Cerebellar cortex (tissue), 1 donor: ENCODE results near the gene TMEM208.

Experiments used
- DNase-seq: peaks from one replicate; pipeline ENCODE4 v3.0.0-alpha.2; 2015; ENCODE audit warnings: low spot score

Gene TMEM208

DNA sequence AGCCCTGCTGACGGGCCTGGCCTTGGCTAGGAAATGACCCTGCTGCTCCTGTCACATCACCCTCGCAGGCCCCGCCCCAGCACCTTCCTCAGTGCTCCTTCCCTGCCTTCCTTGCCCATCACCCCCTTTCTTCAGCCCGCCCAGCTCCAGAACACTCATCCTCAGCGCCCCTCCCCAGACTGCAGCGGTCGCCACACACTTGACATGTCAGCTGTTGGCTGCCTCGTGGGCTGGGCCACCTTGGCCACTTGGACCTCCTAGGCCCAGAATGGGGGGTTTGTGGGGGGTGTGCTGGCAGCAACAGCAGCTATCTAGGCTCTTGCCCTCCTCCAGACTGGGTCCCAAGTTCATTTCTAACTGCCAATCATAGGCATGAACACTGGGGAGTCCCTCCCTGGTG lies 17.4 kb upstream of the TMEM208 start:
- DNase-seq: no peak

DNA sequence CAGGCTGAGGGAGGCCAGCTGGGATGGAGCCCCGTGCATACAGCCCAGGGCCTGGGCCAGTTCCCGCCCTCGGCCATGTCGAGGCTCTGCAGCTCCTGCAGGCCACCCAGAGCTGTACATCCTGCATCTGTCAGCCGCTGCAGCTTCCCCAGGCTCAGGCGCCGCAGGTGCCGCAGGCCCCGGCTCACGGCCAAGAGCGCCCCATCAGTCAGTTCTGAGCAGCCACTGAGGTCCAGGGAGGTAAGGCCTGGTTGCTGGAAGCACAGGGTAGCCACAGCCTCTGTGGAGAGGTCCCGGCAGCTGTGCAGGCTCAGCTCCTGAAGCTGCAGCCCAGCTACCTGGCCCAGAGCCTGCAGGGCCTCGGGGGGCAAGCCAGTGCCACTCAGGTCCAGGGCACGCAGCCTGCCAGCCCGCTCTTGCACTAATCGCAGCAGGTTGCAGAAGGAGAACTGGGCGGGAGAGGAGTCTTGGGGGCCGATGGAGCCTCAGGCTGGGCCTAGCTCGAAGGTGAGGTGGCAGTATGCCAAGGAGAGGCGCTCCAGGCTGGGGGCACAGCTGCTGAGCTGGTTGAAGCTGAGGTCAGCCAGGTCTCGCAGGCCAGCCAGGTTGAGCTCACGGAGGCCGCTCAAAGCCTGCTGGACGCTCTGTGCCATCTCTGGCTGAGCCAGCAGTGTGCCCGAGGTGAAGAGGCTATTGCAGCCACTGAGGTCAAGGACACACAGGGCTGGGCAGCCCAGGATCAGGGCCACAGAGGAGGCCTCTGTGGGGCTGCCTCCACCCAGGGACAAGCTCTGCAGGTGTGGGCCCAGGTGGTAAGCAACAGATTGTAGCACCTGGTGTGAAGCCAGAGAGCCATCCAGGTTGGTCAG lies 16.6 kb upstream of the TMEM208 start:
- DNase-seq: no peak

DNA sequence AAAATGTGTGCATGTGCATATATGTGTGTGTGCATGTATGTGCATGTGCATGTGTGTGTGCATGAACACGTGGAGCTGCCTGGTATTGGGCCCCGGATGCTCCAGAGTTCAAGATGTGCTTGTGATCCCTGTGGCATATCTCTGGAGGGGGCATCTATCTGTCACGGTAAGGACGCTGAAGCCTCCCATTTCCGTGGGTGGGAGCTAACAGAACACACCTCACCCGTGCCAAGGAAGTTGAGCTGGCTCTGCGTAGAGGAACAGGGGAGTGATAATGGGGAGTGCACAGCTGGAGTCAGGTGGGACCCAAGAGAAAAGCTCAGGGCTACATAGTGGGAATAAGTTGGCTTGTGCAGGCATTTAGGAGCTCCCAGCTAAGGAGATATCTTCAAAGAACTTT lies 15.3 kb upstream of the TMEM208 start:
- no peak for DNase-seq

DNA sequence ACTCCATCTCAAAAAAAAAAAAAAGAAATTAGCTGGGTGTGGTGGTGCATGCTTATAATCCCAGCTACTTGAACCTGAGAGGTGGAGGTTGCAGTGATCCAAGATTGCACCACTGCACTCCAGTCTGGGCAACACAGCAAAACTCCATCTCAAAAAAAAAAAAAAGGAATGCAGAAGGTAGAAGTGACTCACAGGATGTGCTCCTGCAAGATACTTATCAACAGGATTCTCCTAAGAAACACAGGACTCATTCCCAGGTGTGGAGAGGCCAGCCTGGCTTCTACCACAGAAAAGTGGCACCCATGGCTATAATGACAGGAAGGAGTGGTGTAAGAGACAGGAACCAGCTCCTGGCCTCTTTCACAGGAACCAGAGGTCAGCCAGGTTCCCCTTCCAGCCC lies 14.2 kb upstream of the TMEM208 start:
- DNase-seq: no peak

DNA sequence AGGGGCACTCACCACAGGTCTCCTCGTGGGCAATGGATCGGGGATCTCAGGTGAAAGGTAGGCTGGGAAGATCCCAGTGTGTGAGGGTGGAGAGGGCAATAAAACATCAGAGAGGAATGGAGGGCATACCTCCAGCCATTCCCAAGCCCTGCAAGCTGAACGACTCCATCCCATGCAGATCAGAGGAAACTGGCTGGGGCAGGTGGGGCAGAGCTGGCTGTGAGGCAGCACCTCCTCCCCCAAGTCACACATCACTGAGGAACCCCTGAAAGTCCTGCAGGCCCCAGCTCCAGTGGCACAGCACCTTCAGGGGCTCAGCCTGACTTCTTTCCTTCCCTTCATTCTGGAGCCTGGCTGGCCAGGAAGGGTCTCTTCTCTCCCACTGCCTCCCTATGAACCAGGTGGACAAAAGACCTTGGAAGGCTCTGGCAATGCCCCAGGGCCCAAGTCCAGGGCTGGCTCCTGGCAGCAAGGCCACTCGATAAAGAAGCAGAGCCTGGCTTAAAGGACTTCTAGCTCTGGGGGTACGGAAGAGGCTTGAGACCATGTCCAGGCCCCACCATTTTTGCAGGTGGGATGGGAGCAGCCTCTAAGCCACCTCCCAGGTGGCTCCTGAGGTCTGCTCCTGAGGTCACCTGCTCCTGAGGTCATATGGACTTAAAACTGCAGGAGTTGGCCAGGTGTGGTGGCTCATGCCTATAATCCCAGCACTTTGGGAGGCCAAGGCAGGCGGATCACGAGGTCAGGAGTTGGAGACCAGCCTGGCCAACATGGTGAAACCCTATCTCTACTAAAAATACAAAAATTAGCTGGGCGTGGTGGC lies 13.5 kb upstream of the TMEM208 start:
- no peak for DNase-seq

DNA sequence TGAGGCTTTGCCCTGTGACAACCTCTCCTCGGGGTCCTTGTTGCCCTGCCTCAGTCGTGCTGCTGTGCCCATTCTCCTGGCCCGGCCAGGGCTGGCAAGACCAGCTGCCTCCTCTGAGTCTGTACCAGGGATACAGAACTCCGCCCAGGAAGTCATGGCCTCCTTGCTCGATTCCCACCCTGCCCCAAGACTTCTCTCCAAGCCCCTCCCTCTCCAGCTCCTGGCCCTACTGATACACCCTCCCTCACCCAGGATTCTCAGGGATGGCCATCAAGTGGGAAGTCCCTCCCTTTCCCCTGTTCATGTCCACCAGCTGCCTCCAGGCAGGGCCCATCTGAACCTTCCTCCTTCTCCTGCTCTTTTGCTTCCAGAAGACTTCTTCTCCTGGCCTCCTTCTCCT lies 11.2 kb upstream of the TMEM208 start:
- DNase-seq: no peak

DNA sequence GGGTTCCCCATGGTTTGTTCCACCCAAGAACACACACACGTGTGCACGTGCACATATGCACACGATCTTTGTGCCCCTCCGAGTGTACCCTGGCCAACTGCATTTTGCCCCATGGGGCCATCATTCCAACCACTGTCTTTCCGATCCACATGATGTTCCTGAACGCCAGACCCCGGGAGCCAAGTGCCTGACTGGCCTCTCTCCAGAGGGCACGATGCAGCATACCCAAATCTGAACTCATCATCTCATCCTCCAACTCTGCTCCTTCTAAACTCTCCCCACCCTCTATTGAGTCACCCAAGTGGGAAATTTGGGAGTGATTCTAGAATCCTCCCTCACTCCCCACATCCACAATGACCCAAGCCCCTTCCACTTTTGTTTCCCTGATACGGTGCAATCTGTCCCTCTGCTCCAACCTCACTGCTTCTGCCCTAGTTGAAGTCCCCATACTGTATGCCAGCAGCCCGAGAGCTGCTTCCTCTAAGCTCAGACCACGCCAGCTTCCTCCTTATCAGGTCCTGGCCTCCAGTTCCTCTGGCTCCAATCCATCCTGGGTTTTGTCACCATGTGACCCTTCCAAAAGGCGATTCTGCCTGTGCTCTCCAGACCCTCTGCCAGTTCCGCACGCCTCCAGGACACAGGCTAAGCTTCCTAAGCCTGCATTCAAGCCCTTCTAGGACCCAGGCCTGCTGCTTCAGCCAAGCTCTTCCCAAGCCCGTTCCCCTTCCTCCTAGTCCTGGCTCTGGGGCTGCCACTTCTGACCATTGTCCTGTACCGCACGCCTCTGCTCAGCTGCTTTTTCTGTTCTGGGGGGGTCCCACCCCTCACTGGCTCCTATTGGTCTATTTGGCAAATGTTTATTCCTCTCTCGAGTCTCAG lies 10.1 kb upstream of the TMEM208 start:
- no peak for DNase-seq

DNA sequence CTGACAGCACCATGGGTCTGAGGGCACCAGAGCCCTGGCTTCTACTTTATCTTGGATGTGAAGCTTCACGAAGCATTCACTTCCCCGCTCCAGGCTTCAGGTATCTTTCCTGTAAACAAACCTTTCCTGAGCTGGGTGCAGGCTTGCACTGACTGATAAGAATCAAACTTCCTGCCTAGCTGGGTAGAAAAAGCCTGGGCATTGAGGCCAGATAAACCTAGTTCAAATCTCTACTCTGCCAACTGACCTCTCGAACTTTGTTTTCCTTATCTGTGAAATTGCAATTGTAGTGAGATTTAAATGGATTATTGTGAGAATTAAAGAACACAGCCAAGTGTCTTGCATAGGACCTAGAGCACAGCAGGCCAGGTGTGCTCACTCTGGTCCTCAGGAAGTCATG lies 2.9 kb upstream of the TMEM208 start:
- no peak for DNase-seq

DNA sequence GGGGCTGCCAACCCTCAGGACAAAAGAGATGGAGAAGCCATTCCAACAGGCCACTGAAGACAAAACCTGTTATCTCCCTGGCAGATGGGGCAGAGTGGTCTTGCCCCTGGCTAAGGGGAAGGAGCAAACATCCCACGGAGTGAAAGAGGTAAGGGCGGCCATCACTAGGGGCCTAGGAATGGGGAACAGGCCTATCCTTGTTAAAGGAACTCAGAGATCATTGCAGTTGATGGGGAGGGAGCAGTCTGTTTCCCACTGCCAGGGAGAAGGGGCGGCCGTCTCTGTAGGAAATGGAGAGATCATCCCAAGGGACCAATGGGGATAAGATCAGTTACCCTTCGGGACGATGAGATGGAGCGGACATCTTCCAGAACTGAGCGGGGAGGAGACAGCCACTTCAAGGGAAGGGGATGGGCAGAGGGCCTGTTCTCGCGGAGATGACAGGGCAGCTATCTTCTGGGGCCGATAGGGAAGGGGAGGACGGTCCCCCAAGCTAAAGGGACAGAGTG lies 581 bp upstream of the TMEM208 start:
- no peak for DNase-seq

DNA sequence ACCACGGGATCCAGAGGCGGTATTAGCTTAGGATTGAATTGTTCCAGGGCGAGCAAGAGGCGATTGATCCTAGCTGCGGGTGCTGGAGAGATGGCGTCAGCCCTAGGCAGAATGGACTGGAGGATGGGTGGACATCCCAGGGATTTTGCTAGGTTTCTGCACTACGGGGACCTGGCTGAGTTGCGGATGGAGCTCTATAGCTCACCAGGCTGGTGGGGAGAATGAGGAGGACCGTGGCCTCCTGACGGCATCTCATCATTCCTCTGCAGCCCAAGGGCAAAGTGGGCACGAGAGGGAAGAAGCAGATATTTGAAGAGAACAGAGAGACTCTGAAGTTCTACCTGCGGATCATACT lies 614 bp downstream of the TMEM208 start:
- DNase-seq: no peak

DNA sequence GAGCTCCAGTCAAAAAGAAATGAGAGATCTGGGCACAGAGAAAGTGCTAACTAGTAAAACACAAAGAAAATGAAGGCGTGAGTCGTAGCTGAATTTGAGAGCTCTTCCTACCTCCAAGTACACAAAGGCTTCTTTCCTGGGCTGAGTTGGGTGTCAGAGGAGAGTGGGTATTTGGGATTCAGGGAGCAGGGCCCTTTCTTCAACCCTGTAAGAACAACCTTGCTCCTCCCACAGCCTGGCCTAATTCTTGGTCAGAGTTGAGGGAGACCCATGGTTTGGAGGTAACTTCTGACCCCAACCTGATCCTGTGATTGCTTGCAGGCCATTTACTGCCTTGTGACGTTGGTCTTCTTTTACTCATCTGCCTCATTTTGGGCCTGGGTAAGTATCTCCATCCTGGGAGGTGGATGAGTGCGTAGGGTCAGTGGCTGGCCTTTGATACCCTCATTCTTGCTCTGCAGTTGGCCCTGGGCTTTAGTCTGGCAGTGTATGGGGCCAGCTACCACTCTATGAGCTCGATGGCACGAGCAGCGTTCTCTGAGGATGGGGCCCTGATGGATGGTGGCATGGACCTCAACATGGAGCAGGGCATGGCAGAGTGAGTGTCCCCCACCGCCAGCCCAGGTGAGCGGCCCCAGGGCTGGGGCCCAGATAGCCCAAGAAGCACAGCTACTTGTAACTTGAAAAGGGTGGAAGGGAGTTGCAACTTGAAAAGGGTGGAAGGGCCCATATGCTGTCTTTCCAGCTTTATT lies 1.3 kb downstream of the TMEM208 start:
- DNase-seq: no peak

DNA sequence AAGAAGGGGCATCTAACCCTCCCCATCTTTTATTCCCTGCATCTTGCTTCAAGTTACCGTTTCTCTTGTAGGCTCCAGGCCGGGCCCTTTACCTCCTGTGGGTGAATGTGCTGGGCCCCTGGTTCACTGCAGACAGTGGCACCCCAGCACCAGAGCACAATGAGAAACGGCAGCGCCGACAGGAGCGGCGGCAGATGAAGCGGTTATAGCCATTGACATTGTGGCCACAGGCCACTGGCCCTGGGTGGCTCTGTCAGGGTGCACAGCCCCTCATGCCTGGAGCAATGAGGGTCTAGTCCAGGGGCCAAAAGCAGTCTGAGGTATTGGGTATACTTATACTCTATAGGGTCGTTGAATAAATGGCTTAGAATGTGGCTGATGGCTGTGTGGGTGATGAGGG lies 2.0 kb downstream of the TMEM208 start:
- DNase-seq: no peak

DNA sequence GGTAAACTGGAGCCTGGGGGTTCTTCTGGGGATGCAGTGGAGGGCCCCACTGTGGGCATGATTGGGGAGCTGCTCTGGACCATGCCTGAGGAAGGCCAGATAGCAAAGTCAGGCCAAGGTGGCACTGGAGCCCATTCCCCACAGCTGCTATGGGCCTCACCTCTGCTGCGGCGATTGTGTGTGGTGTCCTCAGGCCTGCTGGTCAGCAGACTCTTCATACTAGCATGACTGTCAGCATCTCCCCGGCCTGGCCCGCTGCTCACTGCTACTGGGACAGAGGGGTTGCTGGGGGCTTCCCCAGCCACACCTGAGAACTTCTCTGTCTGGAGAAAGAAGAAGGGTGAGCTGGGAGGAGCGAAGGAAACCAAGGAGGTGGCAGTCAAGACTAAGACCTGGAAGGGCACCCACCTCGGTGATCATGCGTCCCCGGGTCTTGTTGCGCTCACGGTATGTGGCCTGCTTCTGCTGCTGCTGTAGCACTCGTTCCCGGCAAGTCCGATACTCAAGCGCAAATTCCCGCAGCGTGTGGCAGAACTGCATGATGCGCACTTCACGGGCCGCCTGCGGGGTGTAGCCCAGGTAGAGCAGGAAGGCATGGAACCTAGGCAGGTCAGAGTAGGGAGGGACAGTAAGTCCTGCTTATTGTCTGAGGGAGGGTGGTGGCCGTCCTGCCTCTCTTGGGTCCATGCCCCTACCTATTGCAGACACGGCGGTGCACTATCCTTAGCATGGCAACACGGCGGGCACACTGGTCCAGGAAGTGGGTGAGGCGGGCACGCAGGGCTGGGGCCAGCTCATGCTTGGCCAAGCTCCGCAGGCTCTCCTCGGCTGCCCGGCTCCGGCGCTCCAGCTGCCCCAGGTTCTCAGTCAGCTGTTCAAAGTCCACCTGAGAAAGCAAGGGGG lies 3.2 kb downstream of the TMEM208 start:
- no peak for DNase-seq

DNA sequence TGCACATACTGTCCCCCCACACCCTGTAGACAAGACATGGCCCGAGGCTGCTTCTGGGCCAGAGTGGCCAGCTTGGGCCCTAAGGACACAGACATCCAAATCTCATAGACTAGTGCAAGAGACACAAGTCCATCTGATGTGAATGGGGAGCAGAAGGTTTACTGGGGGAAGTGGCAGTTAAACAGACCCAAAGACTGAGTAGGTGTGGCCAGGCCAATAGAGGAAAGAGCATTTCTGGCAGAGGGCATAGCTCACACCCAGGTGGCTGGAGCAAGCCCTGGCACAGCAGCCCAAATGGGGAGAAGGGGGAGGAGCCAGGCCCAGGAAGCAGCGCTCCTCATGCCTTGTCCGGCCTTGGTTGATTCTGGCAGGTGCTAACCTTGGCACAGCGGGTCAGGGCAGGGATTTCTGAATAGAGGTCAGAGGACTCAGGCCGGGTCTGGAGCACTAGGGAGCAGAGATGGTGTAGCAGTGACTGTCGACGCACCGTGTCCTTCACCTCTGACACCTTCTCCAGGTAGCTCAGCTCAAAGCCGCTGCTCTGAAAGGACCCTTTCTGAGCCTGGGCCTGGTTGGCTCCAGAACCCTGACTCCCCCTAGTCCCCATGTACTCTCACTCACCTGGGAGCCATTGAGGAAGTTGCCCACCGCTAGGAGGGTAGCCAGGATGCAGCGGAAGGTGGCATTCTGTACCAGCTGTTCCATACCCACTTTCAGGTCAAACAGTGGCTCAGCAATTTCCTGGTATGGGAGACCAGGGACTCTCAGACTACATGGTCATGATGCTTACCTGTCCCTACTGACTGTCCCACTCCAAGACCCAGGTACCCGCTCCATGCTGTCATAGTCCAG lies 4.1 kb downstream of the TMEM208 start:
- DNase-seq: no peak

DNA sequence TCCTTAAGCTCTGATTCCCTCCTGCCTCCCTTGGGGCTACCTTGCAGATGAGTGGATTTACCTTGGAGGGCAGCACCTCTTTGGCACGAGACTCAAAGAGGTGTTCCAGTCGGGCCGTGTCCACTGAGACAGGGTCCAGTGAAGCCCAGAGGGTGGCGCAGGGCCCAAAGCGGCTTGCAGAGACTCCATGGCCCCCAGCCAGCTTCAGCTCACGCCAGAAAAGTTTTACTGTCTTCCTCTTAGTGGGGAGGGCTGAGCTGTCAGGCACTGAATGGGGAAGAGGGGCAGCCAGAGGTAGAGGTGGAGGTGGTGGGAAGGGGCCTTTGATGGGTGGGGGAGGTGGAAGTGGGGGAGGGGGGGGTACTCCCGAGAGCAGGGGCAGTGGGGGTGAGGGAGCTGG lies 6.7 kb downstream of the TMEM208 start:
- DNase-seq: no peak

DNA sequence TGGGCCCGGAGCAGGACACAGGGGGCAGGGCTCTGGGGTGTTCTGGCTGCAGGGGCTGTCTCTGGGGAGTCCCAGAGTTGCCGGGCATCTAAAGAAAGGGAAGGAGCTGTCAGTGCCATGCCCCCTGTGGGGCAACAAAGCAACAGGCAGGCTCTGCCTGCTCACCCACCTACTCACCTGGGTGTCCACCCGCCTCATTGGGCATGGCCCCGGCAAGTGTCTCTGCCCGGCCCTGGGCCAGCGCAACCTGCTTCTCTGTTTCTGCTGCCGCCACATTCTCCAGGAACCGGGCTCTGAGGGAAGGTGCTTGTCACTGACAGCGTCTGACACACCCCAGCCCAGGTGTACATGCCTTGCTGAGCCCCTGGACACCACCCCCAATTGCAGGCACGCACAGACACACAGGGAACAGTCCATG lies 7.3 kb downstream of the TMEM208 start:
- DNase-seq: no peak

DNA sequence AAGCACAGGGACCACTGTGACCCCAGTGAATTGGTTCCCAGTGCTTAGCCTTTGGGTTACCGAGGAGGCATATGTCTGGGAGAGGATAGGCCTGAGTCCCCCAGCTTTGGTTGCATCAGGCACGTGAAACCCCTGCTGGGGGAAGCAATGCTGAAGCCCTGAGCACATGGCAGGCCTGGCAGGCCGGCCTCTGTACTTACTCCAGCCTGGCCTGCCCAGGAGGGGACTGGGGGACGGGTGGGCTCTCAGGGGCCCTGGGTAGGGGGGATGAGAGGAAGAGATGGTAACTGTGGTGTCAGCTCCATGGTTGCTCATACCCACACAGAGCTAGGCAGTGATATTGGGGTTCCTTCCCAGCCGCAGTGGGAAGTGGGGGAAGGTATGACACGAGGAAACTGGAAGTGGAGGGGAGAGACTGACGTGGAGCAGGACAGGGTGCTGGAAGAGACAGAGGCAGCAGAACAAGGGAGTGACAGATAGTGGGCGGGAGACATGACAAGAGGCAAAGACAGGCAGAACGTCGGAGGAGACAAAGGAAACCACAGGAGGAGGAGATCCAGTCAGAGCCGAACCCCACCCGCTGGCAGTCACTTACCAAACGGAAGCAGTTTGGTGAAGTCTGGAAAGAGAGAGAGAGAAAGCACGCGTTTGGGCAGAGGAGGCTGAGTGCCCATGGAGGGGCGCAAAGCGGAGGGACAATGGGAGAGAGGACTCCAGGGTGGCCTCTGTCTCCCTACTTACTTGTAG lies 9.1 kb downstream of the TMEM208 start:
- DNase-seq: no peak

DNA sequence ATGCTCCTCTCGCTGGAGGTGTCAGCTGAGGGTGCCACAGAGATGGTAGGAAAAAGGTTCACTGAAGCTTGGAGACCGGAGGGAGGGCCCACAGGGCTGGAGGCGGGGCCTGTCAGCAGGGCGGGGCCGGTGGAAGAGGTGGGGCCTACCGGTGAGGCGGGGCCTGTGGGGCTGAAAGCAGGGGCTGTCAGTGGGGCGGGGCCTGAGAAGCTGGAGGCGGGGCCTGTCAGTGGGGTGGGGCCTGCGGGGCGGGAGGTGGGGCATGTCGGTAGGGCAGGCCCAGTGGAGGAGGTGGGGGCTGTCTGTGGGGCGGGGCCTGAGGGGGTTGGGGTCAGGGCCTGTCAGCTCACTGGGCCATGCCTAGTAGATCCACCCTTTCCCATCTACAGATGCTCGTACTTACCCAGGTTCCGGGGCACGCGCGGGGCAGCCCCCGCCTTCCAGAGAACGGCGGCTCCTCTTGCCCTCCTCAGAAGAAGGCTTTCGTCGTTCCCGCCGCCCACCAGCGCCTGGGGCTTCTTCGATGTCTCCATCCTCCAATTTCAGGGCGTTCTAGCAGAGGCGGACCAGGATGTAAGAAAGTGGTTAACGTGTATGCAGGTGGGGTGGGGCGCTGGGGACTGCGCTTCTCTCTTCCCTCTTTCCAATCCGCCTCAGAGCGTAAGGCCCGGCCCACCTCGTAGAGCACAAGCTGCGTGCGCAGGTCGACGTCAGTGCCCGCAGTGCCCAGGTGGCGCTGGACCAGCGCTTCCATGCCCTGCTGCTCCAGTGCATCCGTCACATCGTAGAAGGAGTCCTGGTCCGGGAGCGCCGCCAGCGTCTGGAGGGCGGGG lies 9.8 kb downstream of the TMEM208 start:
- DNase-seq: peak; percentile 47
